ENCODE data around the gene APOL4. TPM values are rescaled to one million over a fixed set of nuclear protein-coding genes. Genes with fewer than 3 reads are reported as not detected.
"Not testable (repeated sequence)": the region's sequence is repeated elsewhere in the genome, so short reads cannot be mapped to it uniquely, and the experiment has no call there.

Gene APOL4
- total RNA-seq, 1 donor from 2014 or later: 10.5 TPM

DNA sequence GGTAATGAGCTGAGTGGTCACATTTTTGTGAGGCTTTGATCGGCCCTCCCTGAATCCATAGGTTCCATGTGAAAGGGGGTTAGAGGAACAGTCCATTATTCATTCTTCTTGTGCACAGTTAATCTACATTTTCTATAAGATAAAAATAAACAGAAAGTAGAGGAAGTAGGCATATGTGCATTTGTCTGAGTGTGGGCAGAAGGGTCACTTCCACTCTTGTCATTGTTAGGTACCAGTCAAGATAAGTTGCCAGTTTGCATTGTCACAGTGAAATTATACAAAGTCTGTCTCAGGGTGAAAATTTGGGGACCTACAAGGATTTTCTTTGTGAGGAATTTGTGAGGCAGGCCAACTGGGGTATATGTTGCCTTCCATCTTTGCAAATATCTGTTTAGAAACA lies 4.6 kb upstream of the APOL4 start:
- DNase-seq: no peak

DNA sequence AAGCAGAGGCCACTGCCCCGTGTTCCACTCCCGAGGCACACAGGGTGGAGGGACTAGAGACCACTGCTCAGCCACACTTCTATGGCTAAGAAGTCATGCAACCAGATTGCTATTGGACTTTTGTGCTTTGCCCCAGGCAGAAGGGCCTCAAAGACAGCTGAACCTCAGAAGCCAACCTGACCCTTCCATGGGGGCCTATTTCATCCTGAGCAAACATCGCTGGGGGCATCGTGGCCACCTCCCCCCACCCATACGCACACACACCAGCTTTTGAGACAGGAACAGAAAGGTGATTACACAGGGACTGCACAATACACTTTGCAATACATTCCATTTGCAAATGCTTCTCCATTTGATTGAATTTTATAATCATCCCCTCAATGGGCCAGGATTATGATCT lies 4.0 kb upstream of the APOL4 start:
- not testable (repeated sequence) for DNase-seq

DNA sequence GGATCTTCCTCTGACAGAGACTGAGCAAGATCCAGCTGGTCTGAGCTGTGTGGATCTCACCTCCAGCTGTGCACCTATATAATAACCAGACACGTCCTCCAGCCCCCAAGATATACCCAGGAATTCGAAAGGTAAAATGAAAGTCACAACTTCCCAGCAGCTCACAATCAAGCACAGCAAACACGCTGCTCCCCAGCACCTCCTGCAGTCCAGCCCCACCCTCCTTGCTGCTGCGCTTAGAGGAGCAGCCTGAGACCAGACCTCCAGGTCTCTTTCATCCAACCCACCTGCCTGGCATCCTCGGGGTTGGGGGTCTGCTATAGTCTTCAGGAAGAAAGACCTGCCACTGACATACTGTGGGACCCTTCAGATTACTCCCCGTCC lies 3.0 kb upstream of the APOL4 start:
- no peak for DNase-seq

DNA sequence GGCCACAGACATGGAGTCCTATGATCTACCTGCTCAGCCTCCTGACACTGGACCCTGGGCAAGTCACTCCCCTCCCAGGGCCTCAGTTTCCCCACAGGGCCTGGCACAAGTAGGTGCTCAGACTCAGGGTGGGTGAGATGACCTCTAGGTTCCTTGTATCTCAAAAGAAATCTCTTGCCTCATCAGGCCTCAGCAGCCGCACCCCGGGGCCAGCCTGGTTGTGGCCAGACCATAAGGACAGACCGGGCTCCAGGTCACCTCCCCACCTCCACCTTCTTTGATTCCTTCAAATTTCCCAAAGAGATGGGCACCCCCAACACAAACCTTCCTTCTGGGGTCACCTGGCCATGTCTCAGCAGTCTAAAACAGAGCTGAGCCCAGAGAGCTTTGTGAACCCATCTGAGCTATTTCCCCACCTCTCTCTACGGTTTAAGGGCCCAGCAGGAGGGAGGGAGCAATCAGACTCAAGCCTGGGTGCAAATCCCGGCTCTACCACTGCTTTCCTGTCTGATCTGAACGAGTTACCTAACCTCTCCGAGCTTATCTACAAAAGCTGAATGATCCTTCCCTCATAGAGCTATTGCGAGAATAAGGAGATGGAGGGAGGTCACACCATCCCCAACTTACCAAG lies 2.5 kb upstream of the APOL4 start:
- no peak for DNase-seq

DNA sequence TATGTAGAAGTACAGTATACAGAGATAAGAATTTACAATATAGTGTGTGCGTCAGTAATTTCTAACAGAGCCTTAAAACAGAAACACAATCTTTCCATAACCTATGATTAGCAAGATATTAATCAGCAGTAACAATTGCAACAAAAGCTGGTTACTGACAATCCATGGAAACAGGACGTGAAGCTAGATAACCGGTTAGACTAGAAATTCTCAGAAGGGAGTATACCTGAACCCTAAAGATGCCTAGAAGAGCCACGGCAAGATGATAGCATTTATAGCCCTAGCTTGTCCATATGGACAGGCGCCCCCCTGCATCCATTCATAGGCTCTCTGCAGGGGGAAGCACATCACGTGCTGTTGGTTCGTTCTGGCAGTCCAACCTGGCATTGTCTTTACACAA lies 1.8 kb upstream of the APOL4 start:
- not testable (repeated sequence) for DNase-seq

DNA sequence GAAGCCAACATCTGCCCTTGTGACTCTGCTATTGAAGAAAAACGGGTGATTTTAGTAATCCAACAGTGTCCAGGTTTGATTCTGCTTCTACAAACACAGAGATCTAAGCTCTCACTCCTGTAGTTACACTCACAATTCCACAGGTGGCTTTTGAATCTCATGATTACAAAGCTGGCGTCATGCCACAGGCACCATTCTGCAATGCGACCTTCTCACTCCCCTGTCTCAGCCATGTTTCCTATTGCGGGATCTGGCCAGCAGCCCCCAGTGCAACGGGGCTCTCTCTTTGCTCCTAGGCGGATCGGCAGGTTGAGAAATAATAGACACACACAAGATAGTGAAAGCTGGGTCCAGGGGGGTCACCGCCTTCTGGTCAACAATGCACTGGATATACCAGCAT lies 1.3 kb upstream of the APOL4 start:
- DNase-seq: not testable (repeated sequence)

DNA sequence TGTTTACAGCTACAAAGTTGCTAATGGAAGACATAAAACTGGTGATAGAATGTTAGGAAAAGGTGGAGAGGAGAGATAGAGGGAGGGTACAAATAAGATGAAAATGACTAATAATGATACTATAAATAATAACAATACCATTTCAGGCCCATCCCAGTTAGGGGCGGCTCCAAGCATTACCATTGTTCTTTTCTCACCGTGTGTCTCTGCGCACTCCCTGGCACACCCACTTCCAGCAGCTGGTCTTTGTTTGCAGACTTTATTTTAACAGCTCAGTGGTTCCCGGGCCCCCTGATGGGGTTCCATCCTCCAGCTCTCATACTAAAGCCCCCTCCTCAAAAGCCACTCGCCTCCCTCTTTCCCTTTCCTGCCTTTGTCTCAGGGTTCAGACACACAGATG lies 584 bp downstream of the APOL4 start:
- DNase-seq: not testable (repeated sequence)

DNA sequence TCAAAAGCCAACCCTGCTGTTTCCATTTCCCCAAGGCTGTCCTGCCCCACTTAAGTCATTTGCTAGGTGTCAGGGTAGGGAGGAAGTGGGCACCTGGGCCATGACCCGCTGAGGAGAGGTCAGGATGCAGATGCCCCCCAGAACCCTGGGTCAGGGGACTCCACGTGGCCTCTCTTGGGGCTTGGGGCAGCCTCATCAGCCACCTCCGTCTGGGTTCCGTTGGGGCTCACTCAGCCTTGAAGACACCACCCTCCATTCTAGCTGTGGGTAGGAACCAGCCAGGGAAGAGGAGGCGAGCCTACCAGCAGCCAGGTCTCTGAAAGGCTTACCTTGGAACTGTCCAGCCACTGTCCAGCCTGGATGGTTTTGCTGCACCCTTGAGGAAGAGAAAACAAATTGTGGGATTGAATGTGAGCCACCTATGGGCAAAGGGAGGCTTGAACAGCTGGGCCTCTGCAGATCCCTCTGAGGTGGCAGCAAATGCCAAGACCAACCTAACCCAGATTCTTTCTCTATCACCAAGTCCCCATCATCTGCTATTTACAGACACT lies 2.5 kb downstream of the APOL4 start:
- no peak for DNase-seq

DNA sequence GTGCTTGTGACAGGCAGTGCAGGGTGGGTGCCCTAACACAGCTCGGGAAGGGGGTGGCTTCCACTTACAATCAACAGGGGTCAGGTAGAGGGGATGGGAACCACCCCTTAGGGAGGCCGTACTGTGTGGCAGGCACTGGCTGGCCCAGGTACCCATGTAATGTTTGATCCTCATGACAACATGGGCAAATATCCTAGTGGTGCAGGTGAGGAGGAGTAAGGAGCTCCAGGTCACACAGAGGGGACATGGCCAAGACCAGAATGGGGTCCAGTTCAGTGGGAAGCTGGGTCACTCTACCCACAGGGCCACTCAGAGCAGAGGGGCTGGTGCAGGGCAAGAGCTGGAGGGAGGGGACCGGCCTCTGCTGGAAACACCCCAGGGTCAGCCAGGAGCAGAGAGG lies 3.1 kb downstream of the APOL4 start:
- DNase-seq: no peak

DNA sequence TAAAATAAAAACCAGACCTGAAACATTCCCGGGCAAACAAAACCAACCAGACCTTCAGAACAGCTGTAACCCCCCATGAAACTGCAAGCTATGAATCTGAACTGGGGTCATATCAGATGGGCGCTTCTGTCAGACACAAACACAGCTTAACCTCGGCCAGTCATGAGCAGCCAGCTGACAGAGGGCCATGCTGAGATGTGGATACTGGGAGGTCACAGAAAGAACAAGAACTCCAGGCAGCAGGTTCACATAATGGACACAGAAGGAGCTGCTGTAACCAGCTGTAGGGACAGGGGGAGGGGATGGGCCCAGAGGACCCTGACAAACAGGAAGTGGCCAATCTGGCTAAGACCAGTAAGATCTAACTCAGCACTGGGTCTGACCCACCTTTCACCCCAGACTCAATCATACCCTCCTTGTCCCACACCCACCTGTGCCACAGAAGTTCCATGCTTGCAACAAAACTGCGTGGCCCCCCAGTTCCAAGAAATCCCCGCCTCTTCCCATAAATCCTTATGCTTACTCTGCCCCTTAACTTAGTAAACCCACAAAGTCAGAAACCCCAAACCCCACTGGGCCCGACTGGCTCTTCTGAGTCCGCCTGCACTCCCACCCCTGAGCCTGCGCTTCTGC lies 4.0 kb downstream of the APOL4 start:
- no peak for DNase-seq

DNA sequence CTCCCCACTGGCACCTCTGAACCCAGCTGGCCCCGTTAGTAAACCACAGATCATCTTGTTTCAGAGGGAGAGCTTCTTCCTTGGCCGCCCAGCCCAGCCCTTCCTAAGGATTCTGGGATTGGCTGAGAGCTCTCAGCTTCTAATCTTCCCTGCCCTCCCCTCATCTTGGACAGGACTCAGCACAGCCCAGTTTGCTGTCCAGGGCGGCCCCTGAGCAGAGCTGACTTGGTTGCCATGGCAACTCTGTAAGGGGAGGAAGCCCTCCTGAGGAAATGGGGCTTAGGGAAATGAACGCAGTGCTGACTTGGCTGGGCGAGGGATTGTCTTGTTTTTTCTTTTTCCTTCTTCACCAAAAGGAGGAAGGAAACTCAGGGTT lies 4.6 kb downstream of the APOL4 start:
- no peak for DNase-seq

DNA sequence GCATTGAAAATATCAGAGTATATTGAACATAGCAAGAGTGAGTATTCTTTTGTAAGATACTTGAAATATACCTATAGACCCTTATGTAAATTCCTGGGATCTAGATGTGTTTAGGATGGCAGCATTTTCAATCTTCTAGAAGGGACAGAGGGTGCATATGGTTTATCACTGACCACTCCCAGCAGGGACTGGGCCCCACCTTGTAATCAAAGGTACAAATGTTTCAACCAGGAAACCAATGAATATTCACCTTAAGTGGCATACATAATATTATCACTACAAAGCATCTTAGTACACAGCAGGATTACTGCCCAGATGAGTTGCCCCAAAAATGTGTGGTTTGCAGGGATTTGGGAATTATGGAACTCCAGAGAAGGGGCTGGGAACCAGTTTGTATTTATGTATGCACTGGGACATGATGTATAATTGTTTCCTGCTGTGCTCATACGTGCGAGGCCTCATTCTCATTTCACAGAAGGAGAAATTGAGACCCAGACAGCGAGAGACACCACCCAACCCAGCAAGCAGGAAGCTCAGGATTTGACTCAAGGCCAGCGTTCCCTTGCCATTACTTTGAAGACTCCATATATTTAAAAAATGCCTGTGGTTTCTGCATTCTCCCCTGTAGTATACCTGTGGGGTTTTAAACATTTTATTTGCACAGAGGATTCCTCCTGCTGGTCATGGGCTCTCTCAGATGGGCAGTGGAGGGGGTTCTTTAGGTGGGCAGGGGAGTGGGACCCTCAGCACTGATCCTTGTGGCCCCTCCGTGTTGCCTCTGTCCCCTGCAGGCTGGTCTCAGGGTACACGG lies 5.2 kb downstream of the APOL4 start:
- DNase-seq: no peak

DNA sequence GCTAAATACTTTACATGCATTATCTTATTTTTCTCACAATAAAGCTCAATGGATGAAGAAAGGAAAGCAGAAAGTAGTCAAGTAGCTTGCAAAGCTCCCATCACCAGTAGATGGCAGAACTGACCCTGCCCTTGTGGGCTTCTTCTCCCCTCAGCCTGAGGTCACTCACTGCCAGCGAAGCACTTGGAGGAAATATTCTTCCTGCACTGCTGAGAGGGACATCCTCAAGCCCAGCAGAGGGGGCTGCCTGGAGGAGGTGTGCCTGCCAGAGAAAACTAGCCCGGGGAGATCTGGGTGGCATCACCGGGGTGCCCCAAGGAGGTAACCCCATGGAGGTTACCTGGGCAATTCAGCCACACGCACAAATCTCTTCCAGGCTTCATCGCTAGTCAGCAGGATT lies 6.6 kb downstream of the APOL4 start:
- DNase-seq: no peak

DNA sequence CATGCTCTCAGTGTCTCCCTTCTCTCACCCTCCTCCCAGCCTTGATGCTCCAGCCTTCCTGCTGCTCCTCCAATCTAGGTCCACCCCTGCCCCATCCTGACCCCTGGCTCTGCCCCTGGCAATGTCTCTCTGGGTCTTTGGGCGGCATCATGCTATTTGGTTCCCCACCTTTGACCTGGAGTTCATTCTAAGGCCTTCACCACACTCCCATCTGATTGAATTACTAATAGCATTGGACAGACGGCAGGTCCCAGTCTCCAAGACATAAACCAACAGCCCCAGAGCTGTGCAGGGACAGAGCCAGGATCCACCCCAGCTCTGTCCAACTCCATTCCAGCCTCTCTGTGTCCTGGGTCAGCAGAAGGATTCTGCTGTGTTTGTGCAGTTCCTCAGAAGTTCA lies 7.2 kb downstream of the APOL4 start:
- DNase-seq: no peak

DNA sequence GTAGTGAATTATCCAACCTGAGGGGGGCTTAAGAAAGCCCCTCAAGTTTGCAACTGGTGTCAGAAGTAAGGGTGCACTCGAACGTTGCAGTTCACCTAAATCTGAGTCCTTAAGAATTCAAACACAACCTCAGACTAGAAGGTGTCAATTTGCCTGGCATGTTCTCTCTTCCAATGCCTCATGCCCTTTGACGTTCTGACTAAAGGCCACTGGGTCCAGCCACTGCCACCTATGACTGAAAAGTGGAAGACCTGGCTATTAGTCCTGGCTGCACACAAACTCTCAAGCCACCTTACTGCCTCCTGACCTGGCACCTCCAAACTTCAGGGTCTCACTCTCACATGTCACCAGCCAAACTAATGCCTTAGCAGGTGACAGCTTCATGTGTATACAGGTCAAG lies 8.0 kb downstream of the APOL4 start:
- no peak for DNase-seq

DNA sequence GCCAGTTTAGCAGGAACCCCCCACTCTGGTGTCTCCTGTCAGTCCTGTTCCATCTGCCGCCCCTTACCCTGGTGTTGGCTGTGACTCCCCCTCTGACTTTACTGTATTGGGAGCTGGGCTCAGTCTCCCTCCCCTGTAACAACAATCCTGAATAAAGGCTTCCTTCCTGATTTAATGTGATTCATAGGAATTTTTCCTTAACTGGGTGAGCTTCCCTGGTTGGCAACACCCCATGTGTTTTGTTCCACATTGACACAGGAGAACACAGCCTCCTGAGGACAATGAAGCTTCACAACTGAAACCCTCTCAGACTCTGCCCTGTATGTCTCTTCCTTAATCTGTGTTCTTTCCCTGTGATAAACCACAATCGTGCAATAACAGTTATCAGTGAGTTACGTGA lies 8.4 kb downstream of the APOL4 start:
- DNase-seq: no peak

DNA sequence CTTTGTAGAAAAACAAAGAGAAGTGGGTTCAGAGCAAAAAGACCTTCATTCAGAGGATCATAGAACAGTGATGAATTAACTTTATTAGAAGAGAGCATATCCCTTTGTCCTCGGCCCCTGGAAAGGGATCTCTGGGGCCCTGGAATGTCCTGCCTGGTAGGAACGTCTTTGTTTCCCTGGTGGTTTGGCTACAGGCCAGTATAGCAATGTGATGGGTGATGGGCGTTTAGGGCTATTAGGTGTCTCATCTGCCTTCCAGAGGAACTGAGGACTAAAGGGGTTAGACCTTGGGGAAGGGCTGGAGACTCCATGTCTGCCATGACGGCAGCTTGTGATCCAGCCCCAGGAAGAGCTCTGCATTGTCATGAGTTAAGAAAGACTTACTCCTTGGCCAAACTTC lies 9.1 kb downstream of the APOL4 start:
- DNase-seq: no peak

DNA sequence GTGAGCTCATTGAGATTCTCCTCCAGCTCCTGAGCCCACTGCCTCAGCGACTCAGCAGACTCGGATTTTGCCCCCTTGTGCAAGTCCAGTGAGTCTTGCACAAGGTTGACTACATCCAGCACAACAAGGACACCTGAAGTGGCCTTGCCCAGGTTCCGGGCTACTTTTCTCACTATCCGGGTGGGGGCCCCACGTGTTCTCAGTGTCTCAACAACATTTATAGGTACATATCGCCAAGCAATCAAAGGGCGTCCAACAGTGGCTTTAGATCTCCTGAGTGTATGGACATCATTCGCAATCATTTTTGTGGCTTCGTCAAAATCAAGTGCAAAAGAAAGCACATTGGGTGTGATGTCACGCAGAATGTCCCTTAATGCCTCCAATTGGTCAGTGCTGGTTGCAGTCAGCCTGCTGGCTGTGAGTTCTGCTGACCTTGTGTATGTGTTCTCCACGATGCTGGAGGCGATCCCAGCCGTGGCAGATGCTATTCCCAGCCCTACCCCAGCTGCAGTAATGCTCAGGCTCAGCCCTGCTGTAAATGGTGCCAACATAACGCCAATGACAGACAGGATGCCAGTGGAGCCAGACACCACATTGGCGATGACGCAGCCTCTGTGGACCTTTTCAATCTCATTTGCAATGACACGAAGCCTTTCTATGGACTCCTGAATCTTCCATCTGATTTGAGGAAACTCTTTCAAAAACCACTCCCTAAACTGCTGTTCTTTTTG lies 10.3 kb downstream of the APOL4 start:
- DNase-seq: peak; percentile 81

DNA sequence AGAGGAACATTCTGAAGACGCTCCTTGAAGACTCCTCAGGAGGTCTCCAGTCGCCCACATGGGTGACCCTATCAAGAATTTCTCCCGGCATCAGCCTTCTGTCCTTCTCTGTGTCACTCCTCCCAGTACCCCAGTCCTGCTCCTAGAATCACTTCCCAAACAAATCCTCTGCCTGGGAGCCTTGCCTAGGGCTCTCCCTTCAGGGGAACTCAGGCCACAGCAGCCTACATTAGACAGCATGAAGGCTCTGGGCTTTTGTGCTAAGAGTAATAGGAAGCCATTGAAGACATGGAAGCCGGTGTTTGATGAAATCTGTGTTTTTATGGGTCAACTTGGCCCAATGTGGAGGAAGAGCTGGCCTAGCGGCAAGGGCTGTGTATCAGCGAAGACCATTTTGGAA lies 13.7 kb downstream of the APOL4 start:
- DNase-seq: not testable (repeated sequence)

DNA sequence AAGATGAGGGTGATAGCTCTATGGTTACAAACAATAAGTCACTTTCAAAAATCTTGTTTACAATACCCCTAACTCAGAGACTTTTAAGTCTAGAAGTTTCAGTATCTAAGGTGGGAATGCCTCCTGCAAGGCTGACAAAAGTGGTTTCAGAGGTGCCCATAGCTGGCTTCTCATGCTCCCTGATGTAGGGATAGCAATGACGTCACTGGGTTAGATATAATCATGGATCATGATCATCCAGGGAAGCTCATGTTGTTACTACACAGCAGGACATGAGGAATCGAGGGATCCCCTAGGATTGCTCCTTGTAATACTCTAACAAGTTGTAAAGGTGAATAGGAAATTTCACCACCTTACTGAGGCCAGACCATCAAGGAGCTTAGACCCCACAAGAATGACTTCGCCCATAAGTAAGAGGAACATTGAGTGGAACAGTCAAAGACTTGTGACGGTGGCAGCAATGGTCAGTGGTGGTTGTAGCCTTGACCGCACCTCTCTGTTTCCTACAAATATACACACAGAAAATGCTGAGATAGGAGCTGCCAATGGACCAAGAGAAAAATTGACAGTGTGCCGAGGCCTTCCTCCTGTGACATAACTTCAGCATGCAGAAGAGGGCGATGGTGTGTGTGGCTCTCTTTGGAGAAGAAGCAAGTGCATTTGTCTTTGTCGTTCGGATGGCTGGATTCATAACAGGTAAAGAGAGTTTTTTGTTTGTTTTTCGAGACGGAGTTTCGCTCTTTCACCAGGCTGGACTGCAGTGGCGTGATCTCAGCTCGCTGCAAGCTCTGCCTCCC lies 15.6 kb downstream of the APOL4 start:
- no peak for DNase-seq

DNA sequence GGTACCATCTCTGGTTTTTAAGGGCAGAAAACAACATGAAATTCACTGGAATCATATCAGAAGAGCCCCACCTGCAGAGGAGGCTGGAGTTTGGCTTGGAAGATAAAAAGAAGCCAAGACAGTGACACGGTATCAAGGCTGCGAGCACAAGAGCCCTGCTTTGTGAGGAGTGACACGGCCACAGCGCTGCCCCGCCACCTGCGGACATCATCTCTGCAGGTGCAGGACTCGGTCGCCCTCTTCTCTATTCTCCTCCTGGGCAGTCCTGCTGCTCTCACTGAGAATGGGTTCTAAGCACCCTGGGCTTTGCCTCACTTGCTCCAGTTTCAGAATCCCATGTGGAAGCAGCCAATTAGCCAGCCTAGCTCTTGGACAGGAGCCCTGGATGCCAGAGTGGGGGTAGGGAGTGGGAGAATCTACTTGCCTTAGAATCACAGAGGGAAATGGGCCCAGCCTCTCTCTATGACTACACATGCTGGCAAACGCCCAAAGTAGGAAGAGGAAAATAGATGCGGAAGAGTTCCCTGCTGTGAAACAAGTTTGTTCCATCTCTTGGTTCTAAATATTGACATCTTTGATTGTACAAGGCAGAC lies 17.1 kb downstream of the APOL4 start:
- peak; percentile 53 for DNase-seq

DNA sequence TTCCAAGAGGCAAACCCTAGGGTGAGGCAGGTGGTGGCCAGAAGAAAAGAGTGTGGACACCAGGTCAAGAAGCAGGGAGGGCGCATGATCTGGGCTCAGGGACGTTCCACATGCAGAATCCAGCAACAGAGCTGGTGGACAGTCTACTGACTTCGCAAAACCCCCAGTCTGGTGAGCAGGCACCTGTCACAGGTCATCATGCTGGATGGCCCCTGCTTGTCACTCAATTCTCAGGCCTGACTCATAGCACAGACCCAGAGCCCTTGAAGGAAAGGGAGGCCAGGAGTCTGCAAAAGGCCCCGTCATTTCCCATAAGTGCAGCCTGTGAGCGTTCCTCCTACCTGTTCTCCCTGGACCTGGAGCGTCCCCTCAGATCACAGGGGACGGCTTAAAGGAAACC lies 18.2 kb downstream of the APOL4 start:
- DNase-seq: no peak
